ENCODE results near the gene U2SURP. TPM values are rescaled to one million over a fixed set of nuclear protein-coding genes. Genes with fewer than 3 reads are reported as not detected.
"Not testable (repeated sequence)": the region's sequence is repeated elsewhere in the genome, so short reads cannot be mapped to it uniquely, and the experiment has no call there.

U2SURP gene
- total RNA-seq, 1 donor from 2014 or later: 134 TPM

GRCh38 chr3:143066033-143066432, 64.7 kb downstream of the U2SURP start:
- intact Hi-C loops (cut with micrococcal nuclease): loop anchor here (10.0 kb wide), 1 partner anchor 609 kb away; no protein-coding TSS in a partner anchor

DNA sequence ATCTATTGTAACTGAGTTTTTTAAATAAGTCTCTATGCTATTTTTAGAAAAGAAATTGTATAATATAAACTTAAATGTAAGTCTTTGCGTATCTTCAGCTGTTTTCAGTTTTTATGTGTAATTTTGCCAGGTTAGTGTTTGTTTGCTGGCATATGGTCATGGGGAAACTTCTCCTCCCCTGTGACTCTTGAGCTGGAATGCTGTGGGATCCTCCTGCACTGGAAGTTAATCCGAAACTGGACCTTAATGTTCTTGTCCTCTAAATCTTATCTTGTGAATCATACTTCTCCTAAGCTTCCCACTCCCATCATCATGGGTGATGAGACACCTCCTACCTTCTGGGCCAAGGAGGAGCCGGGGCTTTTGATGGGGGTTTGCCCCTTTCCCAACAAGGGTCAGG, 65.8 kb downstream of the U2SURP start:
- intact Hi-C loops (cut with micrococcal nuclease): loop anchor here (10.0 kb wide), 1 partner anchor 608 kb away; no protein-coding TSS in a partner anchor

DNA sequence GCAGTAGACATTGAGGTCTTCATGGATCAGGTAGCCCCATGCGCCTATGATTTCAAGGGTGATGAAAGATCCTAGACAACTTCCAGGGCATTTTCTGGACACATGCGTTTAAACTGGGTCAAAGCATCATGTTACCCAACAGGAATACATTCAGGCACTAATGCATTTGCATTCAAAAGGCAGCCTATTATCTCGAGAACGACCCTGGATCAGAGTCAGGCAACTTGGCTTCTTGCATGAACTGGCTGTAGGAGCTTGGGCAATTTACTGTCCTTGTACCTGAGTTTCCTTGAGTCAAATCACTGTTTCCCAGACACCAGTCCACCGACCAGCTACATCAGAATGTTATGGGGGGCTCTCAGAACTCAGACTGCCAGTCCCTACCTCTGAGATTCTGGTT, 66.7 kb downstream of the U2SURP start:
- intact Hi-C loops (cut with micrococcal nuclease): loop anchor here (10.0 kb wide), 1 partner anchor 607 kb away; no protein-coding TSS in a partner anchor

GRCh38 chr3:143070977-143071551, 69.7 kb downstream of the U2SURP start:
- intact Hi-C loops (cut with micrococcal nuclease): no loop called here

GRCh38 chr3:143071776-143072175, 70.4 kb downstream of the U2SURP start:
- intact Hi-C loops (cut with micrococcal nuclease): no loop called here

DNA sequence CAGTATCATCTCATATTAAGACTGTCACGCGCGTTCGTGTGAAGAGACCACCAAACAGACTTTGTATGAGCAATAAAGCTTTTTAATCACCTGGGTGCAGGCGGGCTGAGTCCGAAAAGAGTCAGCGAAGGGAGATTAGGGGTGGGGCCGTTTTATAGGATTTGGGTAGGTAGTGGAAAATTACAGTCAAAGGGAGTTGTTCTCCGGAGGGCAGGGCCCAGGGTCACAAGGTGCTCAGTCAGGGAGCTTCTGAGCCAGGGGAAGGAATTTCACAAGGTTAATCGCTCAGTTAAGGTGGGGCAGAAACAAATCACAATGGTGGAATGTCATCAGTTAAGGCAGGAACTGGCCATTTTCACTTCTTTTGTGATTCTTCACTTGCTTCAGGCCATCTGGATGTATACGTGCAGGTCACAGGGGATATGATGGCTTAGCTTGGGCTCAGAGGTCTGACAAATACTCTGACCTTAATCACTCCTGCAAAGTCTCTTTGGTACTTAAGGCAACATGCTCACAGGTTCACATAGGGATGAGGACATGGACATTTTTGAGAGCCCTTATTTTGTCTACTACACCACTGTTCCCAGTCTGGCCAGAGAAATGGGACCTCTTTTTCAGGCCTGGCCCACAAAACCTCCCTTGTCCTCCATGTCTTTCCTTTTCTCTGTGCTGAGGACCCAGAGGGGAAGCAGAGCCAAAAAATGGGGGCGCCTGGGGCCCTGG, 71.1 kb downstream of the U2SURP start:
- intact Hi-C loops (cut with micrococcal nuclease): not testable (repeated sequence)

DNA sequence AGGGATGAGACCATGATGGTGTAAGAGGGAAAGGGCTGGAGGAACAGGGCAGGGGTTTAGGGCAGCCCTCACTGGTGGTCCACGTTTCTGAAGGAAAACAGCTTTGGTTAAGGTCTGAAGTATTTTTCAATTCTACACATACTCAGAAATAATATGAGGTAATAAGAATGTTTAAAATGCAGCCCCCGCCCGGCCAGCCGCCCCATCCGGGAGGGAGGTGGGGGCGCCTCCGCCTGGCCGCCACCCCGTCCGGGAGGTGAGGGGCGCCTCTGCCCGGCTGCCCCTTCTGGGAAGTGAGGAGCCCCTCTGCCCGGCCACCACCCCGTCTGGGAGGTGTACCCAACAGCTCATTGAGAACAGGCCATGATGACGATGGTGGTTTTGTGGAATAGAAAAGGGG, 72.2 kb downstream of the U2SURP start:
- intact Hi-C loops (cut with micrococcal nuclease): not testable (repeated sequence)

- intact Hi-C loops (cut with micrococcal nuclease): not testable (repeated sequence)
Measured at GRCh38 chr3:143073983-143074382, 72.6 kb downstream of the U2SURP start.

DNA sequence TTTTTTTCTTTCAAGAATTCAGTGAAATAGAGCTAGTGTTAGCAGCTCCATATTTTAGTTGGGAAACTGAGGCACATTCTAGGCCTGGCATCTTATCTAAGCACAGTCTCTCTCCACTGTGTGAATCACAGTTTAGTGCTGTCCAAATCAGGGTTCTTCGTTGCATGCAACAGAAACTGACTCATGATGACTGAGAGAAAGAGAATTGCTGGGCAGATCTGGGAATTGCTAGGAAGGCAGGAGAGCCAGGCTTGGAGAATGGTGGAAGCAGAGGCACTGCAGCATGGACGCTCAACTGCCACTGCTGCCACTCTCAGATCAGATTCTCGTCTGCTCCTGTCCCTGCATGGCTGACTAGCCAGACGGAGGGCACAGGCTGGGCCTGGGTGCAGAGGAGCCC, 77.5 kb downstream of the U2SURP start:
- intact Hi-C loops (cut with micrococcal nuclease): no loop called here

- intact Hi-C loops (cut with micrococcal nuclease): no loop called here
Measured at GRCh38 chr3:143080196-143080595, 78.8 kb downstream of the U2SURP start.

- intact Hi-C loops (cut with micrococcal nuclease): no loop called here
Measured at GRCh38 chr3:143081365-143081764, 80.0 kb downstream of the U2SURP start.

- intact Hi-C loops (cut with micrococcal nuclease): no loop called here
Measured at GRCh38 chr3:143081844-143082778, 80.7 kb downstream of the U2SURP start.

- intact Hi-C loops (cut with micrococcal nuclease): no loop called here
Measured at GRCh38 chr3:143083781-143084180, 82.4 kb downstream of the U2SURP start.

GRCh38 chr3:143084856-143085731, 83.7 kb downstream of the U2SURP start:
- intact Hi-C loops (cut with micrococcal nuclease): no loop called here

DNA sequence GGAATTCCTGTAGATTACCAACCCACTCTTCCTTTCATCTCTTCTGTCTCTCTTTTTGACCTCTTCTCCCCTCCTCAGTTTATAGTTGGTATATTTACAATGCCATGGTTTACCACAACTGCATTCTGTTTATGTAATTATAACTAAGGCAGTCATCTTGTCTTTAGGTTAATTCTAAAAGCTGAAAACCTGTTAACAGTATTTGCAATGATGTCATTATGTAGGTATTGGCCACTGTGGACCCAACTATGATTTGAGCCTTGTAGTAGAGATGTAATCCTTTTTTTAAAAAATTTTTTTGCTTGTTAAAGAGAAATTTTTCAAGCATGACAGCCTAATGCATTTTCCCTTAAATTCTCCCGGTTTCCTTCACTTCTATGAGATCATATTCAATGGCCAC, 87.5 kb downstream of the U2SURP start:
- intact Hi-C loops (cut with micrococcal nuclease): no loop called here

DNA sequence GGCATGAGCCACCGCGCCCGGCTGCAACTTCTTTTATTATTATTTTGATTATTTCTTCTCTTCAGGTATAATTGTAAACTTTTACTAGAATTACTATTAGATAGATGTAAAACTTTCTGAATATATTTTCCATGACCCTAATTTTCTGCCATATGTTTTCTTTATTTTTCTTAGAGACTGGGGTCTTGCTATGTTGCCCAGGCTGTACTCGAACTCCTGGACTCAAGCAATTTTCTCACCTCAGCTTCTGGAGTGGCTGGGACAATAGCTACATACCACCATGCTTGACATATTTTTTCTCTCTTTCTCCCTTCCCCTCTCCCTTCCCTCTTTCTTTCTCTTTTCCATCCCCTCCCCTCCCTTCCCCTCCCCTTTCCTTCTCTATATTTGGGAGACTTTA, 88.6 kb downstream of the U2SURP start:
- intact Hi-C loops (cut with micrococcal nuclease): no loop called here

- intact Hi-C loops (cut with micrococcal nuclease): no loop called here
Measured at GRCh38 chr3:143090486-143090885, 89.1 kb downstream of the U2SURP start.

DNA sequence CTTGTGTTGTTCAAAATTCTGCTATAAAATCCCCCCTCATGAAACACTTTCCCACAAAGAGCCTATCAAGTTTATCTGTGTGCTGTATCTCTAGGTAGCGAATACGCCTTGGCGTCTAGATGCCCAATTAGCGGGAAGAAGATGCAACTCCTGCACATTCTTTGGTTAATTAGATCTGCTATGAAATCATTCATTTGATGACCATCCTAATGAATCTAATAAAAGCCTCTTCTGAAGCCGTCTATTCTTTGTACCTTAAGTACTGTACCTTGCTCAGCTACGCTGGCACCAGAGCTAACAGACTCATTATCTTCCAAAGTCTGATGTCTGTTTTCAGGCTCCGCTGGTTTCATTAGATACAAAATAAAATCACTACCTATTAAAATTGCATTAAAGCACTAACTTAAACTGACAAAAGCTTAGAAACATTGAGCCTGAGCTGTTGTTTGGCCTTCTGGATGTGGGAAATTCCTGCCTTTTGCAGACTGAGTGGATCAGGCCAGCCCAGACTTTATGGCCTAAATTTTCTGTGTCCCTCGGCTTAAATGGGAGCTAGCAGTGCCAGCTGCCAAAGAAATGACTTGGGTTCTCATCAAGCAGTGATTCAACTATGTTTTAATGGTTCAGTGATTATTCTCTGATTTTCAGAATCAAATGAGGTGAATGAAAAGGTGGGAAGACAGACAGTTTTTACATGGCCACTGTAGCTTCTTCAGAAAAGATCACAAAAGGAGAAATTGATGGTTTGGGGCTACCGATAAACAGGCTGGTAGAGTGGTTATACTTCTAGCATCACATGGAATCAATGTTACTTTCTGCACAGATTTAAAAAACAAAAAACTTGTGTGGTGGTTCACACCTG, 89.8 kb downstream of the U2SURP start:
- intact Hi-C loops (cut with micrococcal nuclease): no loop called here

DNA sequence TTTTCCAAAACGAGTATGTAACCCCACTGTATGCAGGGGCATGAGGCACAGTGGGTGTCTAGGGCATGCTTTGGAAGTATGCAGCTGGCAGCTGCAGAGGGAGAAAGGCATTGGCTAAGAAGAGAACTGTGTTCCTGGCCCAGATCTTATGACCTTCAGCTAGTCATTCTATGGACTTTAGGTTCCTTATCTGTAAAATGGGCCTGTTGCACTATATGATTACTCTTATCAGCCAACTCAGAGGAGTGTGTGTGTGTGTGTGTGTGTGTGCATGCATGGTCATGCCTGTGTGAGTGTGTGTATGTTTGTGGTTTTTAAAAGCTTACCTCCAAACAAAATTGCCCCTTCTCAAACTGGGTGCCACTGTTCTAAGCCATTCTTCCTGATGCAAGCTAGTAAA, 90.8 kb downstream of the U2SURP start:
- intact Hi-C loops (cut with micrococcal nuclease): no loop called here

DNA sequence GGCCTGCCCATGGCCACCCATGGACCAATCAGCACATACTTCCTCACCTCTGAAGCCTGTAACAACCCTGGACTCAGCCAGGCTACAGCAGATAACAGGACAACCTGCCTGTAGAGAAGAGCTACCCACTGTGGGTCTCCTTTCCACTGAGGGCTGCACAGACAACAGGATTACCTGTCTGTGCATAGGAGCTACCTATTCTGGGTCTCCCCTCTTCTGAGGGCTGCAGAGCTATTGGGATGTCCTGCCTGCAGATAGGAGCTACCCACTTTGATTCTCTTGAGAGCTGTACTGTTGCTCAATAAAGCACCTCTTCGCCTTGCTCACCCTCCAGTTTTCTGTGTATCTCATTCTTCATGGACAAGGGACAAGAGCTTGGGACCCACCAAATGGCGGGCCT, 94.4 kb downstream of the U2SURP start:
- intact Hi-C loops (cut with micrococcal nuclease): no loop called here

Data from T-helper 2 cell treated with Interferon-gamma antibody and Interleukin-4, amounts not matched to agents 100 ng/mL and 5 ng/mL, for 36 hours (primary cell).